ENCODE measurements around the gene NHSL1.

Gene NHSL1

GRCh38 chr6:138531387-138531786 is 32.1 kb upstream of the NHSL1 start:
- Histone ChIP-seq H2AFZ (ENCODE audit: low read depth, low read length) (no peak overlapping the region), H3K9me3 (ENCODE audit: insufficient read depth, low read length, severe bottlenecking) (no peaks in the 10 kb centered on the region), H3K9ac (ENCODE audit: low read depth, low read length) (no peak overlapping the region), H3K79me2 (ENCODE audit: insufficient read depth, low read length) (no peaks in the 10 kb centered on the region), H4K20me1 (ENCODE audit: insufficient read depth, low read length) (no peaks in the 10 kb centered on the region), H3K27me3 (ENCODE audit: insufficient read depth, low read length, poor library complexity) (peaks cover 4% of the 10 kb centered on the region), H3K4me1 (ENCODE audit: insufficient read depth, low read length) (no peaks in the 10 kb centered on the region), H3K4me3 (ENCODE audit: low read depth in 1 of 2, low read length in 2 of 2) (no peak overlapping the region), H3K4me2 (ENCODE audit: insufficient read depth, low read length) (no peak overlapping the region), H3K27ac (ENCODE audit: low read length) (no peak overlapping the region), H3K36me3 (ENCODE audit: insufficient read depth, low read length) (no peaks in the 10 kb centered on the region)
- no peak for ATAC-seq (ENCODE audit: insufficient read depth, low read depth)
- no peak for TF ChIP-seq CTCF (IDR thresholded peaks at IDR 0.05; ENCODE audit: borderline replicate concordance, extremely low read depth, low read length, poor library complexity, severe bottlenecking)
- TF ChIP-seq EZH2 (IDR thresholded peaks at IDR 0.05; ENCODE audit: borderline replicate concordance, low read depth, low read length, severe bottlenecking) = no peak
- no peak for DNase-seq

GRCh38 chr6:138529478-138529877 is 30.2 kb upstream of the NHSL1 start:
- TF ChIP-seq EZH2 (IDR thresholded peaks at IDR 0.05; ENCODE audit: borderline replicate concordance, low read depth, low read length, severe bottlenecking) (no peak), CTCF (IDR thresholded peaks at IDR 0.05; ENCODE audit: borderline replicate concordance, extremely low read depth, low read length, poor library complexity, severe bottlenecking) (no peak)
- Histone ChIP-seq H3K36me3 (ENCODE audit: insufficient read depth, low read length) (no peaks in the 10 kb centered on the region), H3K79me2 (ENCODE audit: insufficient read depth, low read length) (no peaks in the 10 kb centered on the region), H3K27me3 (ENCODE audit: insufficient read depth, low read length, poor library complexity) (no peaks in the 10 kb centered on the region), H4K20me1 (ENCODE audit: insufficient read depth, low read length) (no peaks in the 10 kb centered on the region), H3K4me1 (ENCODE audit: insufficient read depth, low read length) (no peaks in the 10 kb centered on the region), H3K27ac (ENCODE audit: low read length) (no peak overlapping the region), H3K9ac (ENCODE audit: low read depth, low read length) (no peak overlapping the region), H2AFZ (ENCODE audit: low read depth, low read length) (no peak overlapping the region), H3K4me3 (ENCODE audit: low read depth in 1 of 2, low read length in 2 of 2) (no peak overlapping the region), H3K9me3 (ENCODE audit: insufficient read depth, low read length, severe bottlenecking) (no peaks in the 10 kb centered on the region), H3K4me2 (ENCODE audit: insufficient read depth, low read length) (no peak overlapping the region)
- ATAC-seq (ENCODE audit: insufficient read depth, low read depth) = no peak
- no peak for DNase-seq

- ATAC-seq (ENCODE audit: insufficient read depth, low read depth) (no peak), DNase-seq (no peak)
- no peak overlapping the region for H3K9ac ChIP-seq (ENCODE audit: low read depth, low read length)
- H3K79me2 ChIP-seq (ENCODE audit: insufficient read depth, low read length) = no peaks in the 10 kb centered on the region
- no peaks in the 10 kb centered on the region for H3K36me3 ChIP-seq (ENCODE audit: insufficient read depth, low read length)
- H2AFZ ChIP-seq (ENCODE audit: low read depth, low read length) = no peak overlapping the region
- H4K20me1 ChIP-seq (ENCODE audit: insufficient read depth, low read length) = no peaks in the 10 kb centered on the region
- H3K4me2 ChIP-seq (ENCODE audit: insufficient read depth, low read length) = no peak overlapping the region
- no peaks in the 10 kb centered on the region for H3K9me3 ChIP-seq (ENCODE audit: insufficient read depth, low read length, severe bottlenecking)
- TF ChIP-seq EZH2 (IDR thresholded peaks at IDR 0.05; ENCODE audit: borderline replicate concordance, low read depth, low read length, severe bottlenecking) (no peak), CTCF (IDR thresholded peaks at IDR 0.05; ENCODE audit: borderline replicate concordance, extremely low read depth, low read length, poor library complexity, severe bottlenecking) (no peak)
- H3K27me3 ChIP-seq (ENCODE audit: insufficient read depth, low read length, poor library complexity) = no peaks in the 10 kb centered on the region
- H3K27ac ChIP-seq (ENCODE audit: low read length) = no peak overlapping the region
- no peak overlapping the region for H3K4me3 ChIP-seq (ENCODE audit: low read depth in 1 of 2, low read length in 2 of 2)
- H3K4me1 ChIP-seq (ENCODE audit: insufficient read depth, low read length) = no peaks in the 10 kb centered on the region
These were observed 29.7 kb upstream of the NHSL1 start for GRCh38 chr6:138528956-138529355.

GRCh38 chr6:138528137-138528536 is 28.8 kb upstream of the NHSL1 start:
- no peaks in the 10 kb centered on the region for H3K79me2 ChIP-seq (ENCODE audit: insufficient read depth, low read length)
- H3K36me3 ChIP-seq (ENCODE audit: insufficient read depth, low read length) = no peaks in the 10 kb centered on the region
- H3K4me3 ChIP-seq (ENCODE audit: low read depth in 1 of 2, low read length in 2 of 2) = no peak overlapping the region
- H3K27me3 ChIP-seq (ENCODE audit: insufficient read depth, low read length, poor library complexity) = no peaks in the 10 kb centered on the region
- no peaks in the 10 kb centered on the region for H3K9me3 ChIP-seq (ENCODE audit: insufficient read depth, low read length, severe bottlenecking)
- no peak overlapping the region for H2AFZ ChIP-seq (ENCODE audit: low read depth, low read length)
- H4K20me1 ChIP-seq (ENCODE audit: insufficient read depth, low read length) = no peaks in the 10 kb centered on the region
- no peak overlapping the region for H3K4me2 ChIP-seq (ENCODE audit: insufficient read depth, low read length)
- TF ChIP-seq EZH2 (IDR thresholded peaks at IDR 0.05; ENCODE audit: borderline replicate concordance, low read depth, low read length, severe bottlenecking) (no peak), CTCF (IDR thresholded peaks at IDR 0.05; ENCODE audit: borderline replicate concordance, extremely low read depth, low read length, poor library complexity, severe bottlenecking) (no peak)
- H3K4me1 ChIP-seq (ENCODE audit: insufficient read depth, low read length) = no peaks in the 10 kb centered on the region
- H3K9ac ChIP-seq (ENCODE audit: low read depth, low read length) = no peak overlapping the region
- no peak overlapping the region for H3K27ac ChIP-seq (ENCODE audit: low read length)
- DNase-seq (no peak), ATAC-seq (ENCODE audit: insufficient read depth, low read depth) (no peak)
